Fibroblast of skin of abdomen (primary cell): ENCODE data around the gene KCNJ12.
"Not testable (repeated sequence)": the region's sequence is repeated elsewhere in the genome, so short reads cannot be mapped to it uniquely, and the experiment has no call there.

Experiments
- DNase-seq: peaks from one replicate; pipeline ENCODE4 v3.0.0-alpha.2; 2013

KCNJ12 gene

GRCh38 chr17:21408766-21409300 is 32.7 kb downstream of the KCNJ12 start:
- DNase-seq: not testable (repeated sequence)

DNA sequence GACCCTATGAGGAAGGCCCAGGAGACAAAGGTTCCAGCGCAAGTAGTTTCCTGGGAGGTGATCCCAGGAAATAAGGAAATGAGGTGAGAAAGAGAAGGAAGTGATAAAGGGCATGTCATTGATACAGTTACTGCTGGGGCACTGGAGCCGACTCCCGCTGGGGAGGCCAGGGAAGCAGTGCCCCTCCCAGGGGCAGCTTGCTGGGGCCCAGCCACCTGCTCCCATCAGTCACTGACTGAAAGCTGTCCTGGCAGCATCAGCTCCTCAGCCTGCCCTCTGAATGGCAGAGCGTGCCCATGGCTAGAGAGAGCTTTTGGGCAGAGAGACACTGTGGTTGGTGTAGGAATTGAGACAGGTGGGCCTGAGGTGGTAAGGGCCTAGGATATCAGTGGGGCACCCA is 33.2 kb downstream of the KCNJ12 start:
- not testable (repeated sequence) for DNase-seq

DNA sequence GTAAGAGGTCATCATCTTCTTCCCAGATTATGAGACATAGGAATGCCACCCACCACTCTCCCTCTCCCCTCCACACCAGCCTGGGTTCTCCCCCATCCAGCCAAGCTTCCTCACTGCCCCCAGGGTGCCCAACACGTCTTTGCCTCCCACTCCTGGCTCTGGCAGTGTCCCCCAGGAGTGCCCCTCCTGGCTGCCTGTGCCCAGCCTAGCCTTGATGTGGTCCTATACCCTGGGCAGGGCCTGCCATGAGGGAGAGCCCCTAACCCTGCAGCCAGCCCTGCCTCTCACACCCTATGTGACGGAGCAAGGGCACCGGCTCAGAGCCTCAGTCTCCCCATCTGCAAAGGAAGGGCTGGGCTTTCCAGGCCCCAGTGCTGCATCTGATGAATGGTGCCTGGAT is 33.8 kb downstream of the KCNJ12 start:
- not testable (repeated sequence) for DNase-seq

GRCh38 chr17:21410371-21410770 is 34.2 kb downstream of the KCNJ12 start:
- DNase-seq: not testable (repeated sequence)

- not testable (repeated sequence) for DNase-seq
Measured at GRCh38 chr17:21410906-21411678, 34.9 kb downstream of the KCNJ12 start.

DNA sequence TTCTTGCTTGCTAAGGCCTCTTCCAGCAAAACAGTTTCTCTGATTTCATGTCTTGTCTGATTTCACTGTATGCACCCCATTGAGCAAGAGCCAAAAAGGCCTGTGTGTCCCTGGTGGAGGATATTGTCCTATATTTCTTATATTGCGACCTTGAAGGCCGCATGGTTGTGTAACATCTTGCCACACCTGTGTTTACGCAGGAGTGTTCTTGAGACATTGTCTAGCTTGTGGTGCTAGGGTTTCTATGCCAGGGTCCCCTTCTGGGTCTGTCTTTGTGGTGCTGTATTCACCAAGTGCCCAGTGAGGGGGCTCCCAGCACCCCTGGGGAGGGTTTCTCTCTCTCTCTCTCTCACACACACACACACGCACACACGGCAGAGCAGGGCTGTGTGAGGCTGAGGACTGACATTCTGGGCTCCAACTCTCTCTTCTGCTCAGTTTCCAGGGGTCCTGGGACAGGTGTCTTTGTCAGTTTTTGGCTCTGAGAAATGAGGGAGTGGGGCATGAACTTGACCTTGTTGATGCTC is 35.6 kb downstream of the KCNJ12 start:
- not testable (repeated sequence) for DNase-seq

DNA sequence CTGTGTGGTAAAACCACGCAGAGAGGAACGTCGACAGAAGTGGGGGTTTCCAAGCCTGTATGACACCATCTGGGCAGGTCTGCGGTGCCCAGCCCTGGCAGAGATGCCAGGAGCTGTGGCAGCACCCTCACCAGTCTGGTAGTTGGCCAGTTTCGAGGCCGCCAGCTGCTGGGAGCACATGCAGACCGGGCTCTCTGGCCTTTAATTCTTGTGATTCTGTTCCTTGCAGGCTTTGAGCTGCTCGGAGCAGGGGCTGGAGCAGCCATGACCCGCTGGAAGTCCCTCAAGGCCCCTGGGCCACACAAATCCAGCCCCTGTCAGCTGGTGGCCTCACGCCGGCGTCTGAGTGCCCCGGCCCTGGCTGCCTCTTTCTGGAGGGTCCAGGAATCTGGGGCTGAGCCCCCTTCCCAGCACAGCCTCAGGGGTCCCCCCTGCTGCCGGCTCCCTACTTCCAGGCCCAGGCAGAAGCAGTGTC is 36.1 kb downstream of the KCNJ12 start:
- not testable (repeated sequence) for DNase-seq

DNA sequence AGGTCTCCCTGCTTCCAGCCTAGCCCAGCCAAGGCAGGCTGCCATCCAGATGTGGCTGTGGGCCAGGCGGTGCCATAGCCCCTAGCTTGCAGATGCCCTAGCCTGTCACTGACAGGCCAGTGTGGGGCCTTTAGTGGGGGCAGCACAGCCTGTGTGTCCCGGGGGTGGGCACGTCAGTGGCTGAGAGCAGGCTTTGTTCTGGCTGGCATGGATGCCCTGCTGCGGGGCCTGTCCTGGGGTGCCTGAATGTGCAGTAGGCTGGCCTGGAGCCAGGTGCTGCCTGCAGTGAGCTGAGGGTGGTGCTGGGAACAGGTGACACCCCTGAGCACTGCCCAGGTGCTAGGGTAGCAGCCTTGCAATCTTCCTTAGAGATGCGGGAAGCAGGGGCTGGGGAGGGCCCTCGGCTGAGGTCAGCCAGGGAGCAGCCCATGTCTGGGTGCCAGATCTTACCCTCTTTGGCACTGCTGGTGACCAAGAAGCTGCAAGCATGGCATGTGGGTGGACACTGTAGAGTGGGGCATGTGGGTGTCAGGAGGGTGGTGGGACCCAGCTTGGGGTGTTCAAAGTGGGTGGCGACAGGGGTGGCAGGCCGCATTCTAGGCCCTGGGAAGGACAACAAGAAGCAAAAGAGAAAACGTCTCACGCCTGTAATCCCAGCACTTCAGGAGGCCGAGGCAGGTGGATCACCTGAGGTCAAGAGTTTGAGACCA is 37.6 kb downstream of the KCNJ12 start:
- DNase-seq: not testable (repeated sequence)

DNA sequence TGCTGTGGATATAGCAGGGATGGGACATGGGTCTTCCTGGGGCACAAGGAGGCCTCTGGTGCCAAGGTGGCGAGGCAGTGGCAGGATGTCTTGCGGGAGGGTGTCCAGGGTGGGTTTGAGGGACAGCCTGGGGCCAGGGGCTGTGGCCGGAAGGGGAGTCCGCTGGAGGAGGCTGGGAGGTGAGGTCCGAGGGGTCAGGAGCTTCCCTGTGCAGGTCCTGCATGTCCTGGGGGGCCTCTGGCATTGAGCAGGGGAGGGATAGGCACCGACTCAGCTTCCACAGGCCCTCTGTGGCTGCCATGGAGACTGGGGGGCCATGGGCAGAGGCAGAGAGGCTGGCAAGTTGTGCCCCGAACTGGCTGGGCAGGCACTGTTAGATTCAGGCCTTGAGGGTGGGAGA is 38.5 kb downstream of the KCNJ12 start:
- not testable (repeated sequence) for DNase-seq

DNA sequence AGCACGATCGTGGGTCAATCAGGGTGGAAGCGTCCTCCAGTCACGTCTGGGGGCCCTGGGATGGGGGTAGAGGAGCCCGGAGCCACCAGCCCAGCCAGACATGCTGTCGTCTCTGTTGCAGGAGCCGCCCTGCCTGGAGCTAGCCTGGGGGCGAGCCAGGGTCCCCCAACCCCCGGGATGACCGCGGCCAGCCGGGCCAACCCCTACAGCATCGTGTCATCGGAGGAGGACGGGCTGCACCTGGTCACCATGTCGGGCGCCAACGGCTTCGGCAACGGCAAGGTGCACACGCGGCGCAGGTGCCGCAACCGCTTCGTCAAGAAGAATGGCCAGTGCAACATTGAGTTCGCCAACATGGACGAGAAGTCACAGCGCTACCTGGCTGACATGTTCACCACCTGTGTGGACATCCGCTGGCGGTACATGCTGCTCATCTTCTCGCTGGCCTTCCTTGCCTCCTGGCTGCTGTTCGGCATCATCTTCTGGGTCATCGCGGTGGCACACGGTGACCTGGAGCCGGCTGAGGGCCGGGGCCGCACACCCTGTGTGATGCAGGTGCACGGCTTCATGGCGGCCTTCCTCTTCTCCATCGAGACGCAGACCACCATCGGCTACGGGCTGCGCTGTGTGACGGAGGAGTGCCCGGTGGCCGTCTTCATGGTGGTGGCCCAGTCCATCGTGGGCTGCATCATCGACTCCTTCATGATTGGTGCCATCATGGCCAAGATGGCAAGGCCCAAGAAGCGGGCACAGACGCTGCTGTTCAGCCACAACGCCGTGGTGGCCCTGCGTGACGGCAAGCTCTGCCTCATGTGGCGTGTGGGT is 39.2 kb downstream of the KCNJ12 start:
- not testable (repeated sequence) for DNase-seq

- DNase-seq: not testable (repeated sequence)
Measured at GRCh38 chr17:21416471-21416981, 40.4 kb downstream of the KCNJ12 start.

DNA sequence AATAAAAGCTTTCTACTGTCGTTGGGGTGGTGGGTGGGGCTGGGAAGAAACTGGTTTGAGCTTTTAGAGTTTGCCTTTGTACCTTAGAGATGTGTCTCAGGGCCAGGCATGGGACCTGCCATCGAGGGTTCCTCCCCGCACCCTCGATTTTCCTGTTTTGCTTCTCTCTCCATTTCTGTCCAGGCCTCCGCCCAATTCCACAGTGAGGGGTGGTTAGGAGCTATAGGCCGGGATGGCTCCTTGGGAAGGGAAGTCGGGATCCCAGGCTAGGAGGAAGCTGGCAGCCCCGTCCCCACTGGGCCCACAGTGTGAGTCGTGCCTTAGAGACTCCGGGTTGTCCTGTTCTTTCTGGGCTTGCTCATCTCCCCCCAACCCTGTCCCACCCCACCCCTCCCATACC is 41.2 kb downstream of the KCNJ12 start:
- not testable (repeated sequence) for DNase-seq

GRCh38 chr17:21417921-21418320 is 41.8 kb downstream of the KCNJ12 start:
- no peak for DNase-seq

DNA sequence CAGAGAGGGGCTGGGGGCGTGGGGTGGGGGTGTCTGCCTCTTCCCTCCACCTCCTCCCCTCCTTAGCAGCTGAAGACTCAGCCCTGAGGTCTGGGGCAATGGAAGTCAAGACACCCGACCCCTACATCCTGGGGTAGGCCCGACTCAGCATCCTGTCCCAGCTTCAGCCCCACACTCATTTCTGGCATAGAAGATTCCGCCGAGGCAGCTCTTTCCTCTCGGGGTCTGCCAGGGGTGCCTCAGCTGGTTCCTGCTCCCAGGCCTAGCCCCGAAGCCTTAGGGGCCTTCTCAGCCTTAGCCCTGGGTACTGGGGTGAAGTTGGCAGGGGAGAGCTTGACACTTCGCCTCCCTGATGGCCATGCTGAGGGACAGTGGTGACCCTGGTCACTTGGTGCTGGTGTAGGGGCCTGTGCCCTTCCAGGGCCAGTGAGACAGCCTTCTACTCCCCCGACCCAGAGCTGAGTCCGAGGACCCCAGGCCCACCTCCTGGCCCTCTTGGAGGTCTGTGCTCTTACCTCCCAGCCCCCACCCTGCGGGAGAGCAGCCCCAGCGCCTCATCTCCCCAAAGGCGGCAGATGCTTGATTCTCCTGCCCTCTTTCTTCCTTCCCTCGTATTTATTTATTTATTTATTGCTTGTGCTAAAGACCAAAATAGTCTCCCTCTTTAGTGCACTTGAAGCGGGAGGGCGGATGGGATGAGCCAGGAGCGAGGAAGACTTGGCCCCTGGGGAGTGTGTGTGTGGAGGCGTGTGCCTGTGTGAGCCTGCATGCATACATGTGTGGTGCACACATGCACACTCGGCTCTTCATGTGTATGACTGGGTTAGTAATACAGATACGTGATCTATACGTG is 42.5 kb downstream of the KCNJ12 start:
- DNase-seq: no peak

DNA sequence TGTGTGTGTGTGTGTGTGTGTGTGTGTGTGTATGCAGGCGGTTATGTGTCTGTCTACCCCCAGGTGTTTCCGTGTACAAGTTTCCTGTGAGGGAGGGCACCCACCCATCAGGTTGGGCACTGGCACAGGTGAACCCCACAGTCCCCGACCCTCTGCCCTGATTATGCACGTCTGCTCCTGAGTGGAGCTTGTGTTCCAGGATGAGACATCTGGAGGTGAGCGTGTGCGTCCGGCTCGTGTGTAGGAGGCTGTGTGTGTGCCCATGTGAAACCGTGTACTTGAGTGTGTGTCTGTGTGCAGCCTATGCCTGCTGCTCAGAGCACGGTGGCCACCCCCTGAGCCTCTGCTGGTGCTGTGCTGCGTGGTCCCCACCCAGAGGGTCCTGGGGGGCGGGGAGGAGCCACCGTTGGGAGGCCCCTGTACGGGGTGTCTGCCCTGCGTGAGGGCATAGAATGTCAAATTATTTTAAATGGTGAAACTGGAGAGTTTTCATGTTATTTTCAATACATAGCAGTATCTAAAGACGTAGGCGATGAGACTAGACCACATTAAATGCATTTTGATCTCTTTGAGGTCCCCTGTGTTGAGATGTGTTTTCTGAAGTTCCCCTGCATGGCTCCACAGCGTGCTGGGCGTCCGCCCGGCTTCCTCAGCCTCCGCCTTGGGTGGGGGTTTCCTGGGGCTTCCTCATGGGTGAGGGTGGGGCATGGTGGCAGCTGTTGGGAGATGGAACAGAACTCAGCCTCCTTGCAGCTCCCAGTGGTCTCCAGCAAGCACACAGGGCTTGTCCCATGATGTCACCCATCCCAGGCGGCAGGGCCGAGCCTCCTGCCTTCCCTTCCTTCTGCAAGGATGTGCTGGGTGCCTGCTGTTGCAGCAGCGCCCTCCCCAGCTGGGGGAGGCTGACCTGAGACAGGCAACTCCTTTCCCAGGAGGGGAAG is 43.4 kb downstream of the KCNJ12 start:
- no peak for DNase-seq

DNA sequence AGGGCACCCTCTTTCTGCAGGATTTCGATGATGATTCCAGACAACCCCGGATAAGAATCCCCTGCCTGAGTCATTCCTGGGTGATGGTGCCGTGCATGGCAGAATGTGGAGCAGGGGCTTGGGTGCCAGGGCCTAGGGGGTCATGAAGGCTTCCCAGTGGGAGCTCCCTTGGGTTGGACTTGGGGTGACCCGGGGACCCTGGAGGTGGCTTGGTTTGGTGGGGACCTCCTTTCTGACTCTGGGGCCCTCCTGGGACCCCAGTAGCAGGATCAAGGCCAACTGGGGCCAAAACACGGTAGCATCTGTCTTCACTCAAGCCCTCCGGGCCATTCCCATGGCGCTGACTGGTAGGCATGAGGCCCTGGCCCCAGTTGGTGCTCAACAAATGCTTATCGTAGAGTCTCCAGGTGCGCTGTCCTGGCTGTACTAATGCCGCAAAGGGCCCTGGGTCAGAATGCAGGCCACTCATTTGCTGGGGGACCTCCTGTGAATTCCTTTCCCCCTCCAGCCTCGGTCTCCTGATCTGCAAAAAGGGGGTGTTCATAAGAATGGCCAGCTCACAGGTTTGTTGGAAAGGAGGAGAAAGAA is 44.4 kb downstream of the KCNJ12 start:
- DNase-seq: not testable (repeated sequence)

- DNase-seq: not testable (repeated sequence)
Measured at GRCh38 chr17:21421421-21422310, 45.5 kb downstream of the KCNJ12 start.
